ENCODE data around the gene FAT1. TPM values are rescaled to one million over a fixed set of nuclear protein-coding genes. Genes with fewer than 3 reads are reported as not detected.
A peak's percentile ranks its signal among the peaks of the same experiment; 100 is the strongest.

The FAT1 gene
- total and polyA plus RNA-seq, 3 donors from 2014 or later, result 51.5 to 157 (median 118) TPM

- Histone ChIP-seq H3K9me3 (no peaks in the 10 kb centered on the region), H3K4me3 (no peak overlapping the region), H3K4me1 (peaks cover 10% of the 10 kb centered on the region), H3K27me3 (no peaks in the 10 kb centered on the region), H3K36me3 (ENCODE audit: low read depth, missing control alignments) (no peaks in the 10 kb centered on the region), H3K27ac (peak overlapping the region in 1 of 2 donors; percentile 26)
- intact Hi-C loops (cut with DNase I; ENCODE audit: low total_unique reads), result no loop called here
- no peak for TF ChIP-seq POLR2A (IDR thresholded peaks at IDR 0.05)
- TF ChIP-seq, protein P1, sequence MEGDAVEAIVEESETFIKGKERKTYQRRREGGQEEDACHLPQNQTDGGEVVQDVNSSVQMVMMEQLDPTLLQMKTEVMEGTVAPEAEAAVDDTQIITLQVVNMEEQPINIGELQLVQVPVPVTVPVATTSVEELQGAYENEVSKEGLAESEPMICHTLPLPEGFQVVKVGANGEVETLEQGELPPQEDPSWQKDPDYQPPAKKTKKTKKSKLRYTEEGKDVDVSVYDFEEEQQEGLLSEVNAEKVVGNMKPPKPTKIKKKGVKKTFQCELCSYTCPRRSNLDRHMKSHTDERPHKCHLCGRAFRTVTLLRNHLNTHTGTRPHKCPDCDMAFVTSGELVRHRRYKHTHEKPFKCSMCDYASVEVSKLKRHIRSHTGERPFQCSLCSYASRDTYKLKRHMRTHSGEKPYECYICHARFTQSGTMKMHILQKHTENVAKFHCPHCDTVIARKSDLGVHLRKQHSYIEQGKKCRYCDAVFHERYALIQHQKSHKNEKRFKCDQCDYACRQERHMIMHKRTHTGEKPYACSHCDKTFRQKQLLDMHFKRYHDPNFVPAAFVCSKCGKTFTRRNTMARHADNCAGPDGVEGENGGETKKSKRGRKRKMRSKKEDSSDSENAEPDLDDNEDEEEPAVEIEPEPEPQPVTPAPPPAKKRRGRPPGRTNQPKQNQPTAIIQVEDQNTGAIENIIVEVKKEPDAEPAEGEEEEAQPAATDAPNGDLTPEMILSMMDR (IDR thresholded peaks at IDR 0.05), result no peak
- DNase-seq, result peak; percentile 56
- 44 to 54% methylated on average over 4 of the region's 4 CpGs for WGBS, 2 donors
Observed at GRCh38 chr4:186657764-186658163, 65.9 kb downstream of the FAT1 start.

DNA sequence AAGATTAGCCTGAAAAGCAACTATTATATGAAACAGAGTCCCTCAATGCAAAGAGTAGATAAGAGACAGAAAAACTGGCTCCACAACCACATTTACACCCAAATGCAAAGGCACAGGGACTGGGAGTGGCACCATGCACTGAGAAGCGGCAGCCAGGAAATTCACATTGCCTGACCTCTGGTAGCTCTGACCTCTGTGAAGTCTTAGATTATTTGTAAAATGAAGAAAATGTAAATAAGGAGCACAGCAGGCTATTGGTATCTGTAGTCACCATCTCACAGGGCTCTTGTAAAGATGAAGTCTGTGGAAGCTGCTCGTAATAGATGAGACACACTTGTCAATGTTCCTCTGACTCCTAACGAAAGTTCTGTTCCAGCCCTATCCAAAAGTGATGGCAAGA lies 69.7 kb downstream of the FAT1 start:
- no peaks in the 10 kb centered on the region for H3K27me3 ChIP-seq
- 92% methylated on average over 3 of the region's 3 CpGs for WGBS, 2 donors
- no peak overlapping the region for H3K27ac ChIP-seq
- no peak overlapping the region for H3K4me3 ChIP-seq
- no peaks in the 10 kb centered on the region for H3K36me3 ChIP-seq (ENCODE audit: low read depth, missing control alignments)
- TF ChIP-seq POLR2A (IDR thresholded peaks at IDR 0.05), result no peak
- TF ChIP-seq, protein P1 (IDR thresholded peaks at IDR 0.05), result no peak
- peaks cover 10% of the 10 kb centered on the region for H3K4me1 ChIP-seq
- intact Hi-C loops (cut with DNase I; ENCODE audit: low total_unique reads), result no loop called here
- no peak for DNase-seq
- no peaks in the 10 kb centered on the region for H3K9me3 ChIP-seq

DNA sequence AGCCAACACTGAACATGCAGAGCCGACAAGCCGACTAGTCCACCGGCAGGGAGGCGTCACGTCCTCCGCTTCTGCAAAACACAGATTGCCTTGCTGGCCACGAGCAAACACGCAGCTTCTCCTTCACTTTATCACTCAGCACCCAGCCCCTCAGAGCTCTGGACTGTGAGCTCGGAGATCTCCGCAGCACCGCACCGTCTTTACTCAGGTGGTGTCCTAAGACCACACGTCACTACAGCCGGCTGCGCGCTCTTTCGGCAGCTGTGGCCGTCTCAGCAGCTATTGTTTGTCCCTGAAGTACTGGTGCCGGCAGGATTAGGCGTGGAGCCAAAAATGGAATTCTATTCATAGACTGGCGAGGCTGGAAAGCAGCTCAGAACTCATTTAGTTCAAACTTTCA lies 72.0 kb downstream of the FAT1 start:
- WGBS, 2 donors, result 46 to 56% methylated on average over 21 of the region's 21 CpGs
- Histone ChIP-seq H3K36me3 (ENCODE audit: low read depth, missing control alignments) (no peaks in the 10 kb centered on the region), H3K4me3 (no peak overlapping the region), H3K9me3 (no peaks in the 10 kb centered on the region), H3K4me1 (no peaks in the 10 kb centered on the region), H3K27me3 (no peaks in the 10 kb centered on the region), H3K27ac (no peak overlapping the region)
- DNase-seq, result peak; percentile 67
- intact Hi-C loops (cut with DNase I; ENCODE audit: low total_unique reads), result no loop called here
- TF ChIP-seq, protein P1 (IDR thresholded peaks at IDR 0.05), result no peak
- TF ChIP-seq POLR2A (IDR thresholded peaks at IDR 0.05), result no peak

- no peaks in the 10 kb centered on the region for H3K36me3 ChIP-seq (ENCODE audit: low read depth, missing control alignments)
- no peaks in the 10 kb centered on the region for H3K9me3 ChIP-seq
- H3K27ac ChIP-seq, result no peak overlapping the region
- no peaks in the 10 kb centered on the region for H3K4me1 ChIP-seq
- WGBS, 2 donors, result 88 to 92% methylated on average over 5 of the region's 5 CpGs
- intact Hi-C loops (cut with DNase I; ENCODE audit: low total_unique reads), result no loop called here
- TF ChIP-seq POLR2A (IDR thresholded peaks at IDR 0.05), result no peak
- TF ChIP-seq, protein P1 (IDR thresholded peaks at IDR 0.05), result no peak
- no peaks in the 10 kb centered on the region for H3K27me3 ChIP-seq
- DNase-seq, result no peak
- H3K4me3 ChIP-seq, result no peak overlapping the region
Observed at GRCh38 chr4:186651181-186651603, 72.5 kb downstream of the FAT1 start.

- H3K36me3 ChIP-seq (ENCODE audit: low read depth, missing control alignments), result no peaks in the 10 kb centered on the region
- TF ChIP-seq, protein P1 (IDR thresholded peaks at IDR 0.05), result no peak
- no peak for TF ChIP-seq POLR2A (IDR thresholded peaks at IDR 0.05)
- DNase-seq, result no peak
- 91 to 97% methylated on average over 3 of the region's 3 CpGs for WGBS, 2 donors
- no peak overlapping the region for H3K27ac ChIP-seq
- intact Hi-C loops (cut with DNase I; ENCODE audit: low total_unique reads), result no loop called here
- H3K9me3 ChIP-seq, result no peaks in the 10 kb centered on the region
- H3K4me3 ChIP-seq, result no peak overlapping the region
- H3K4me1 ChIP-seq, result no peaks in the 10 kb centered on the region
- no peaks in the 10 kb centered on the region for H3K27me3 ChIP-seq
Observed at GRCh38 chr4:186650401-186651180, 73.1 kb downstream of the FAT1 start.

All from testis (tissue), 3 donors.